HepG2 (cell line): ENCODE data around the gene COMT. TPM values are rescaled to one million over a fixed set of nuclear protein-coding genes. Genes with fewer than 3 reads are reported as not detected.
A peak's percentile ranks its signal among the peaks of the same experiment; 100 is the strongest.

Experiments used
- PHF8 ChIP-seq: sonication (generic); formaldehyde crosslinking; IDR thresholded peaks from 2 replicates; pipeline ENCODE4 v1.5.0; 2020; ENCODE audit warnings: missing genetic modification reagents
- ZNF558 ChIP-seq: sonication (generic); formaldehyde crosslinking; IDR thresholded peaks from 2 replicates; pipeline ENCODE4 v1.9.0; 2022; ENCODE audit warnings: mild to moderate bottlenecking, missing genetic modification reagents, borderline replicate concordance
- ZNF563 ChIP-seq: sonication (generic); formaldehyde crosslinking; IDR thresholded peaks from 2 replicates; pipeline ENCODE4 v1.8.0; 2022; ENCODE audit warnings: mild to moderate bottlenecking, moderate library complexity, missing genetic modification reagents
- polyA plus RNA-seq, 8 experiments: library from polyadenylated mRNA; depleted of rRNA in 3 of 8; stranded (reverse) in 7 of 8; unstranded in 1 of 8; fragments of >200 nt; fragmentation: Illumina TruSeq in 4 of 8; extraction: Trizol in 4 of 8; gene quantifications; 2 replicates each; pipeline versions ENCODE4 v1.2.1 to v1.2.3, GENCODE V29; 2011 to 2016; ENCODE audit warnings: low read depth in 4 of 8, missing spikeins in 1 of 8, mixed read lengths in 1 of 8; ENCODE audit not compliant: insufficient read depth in 1 of 8
- total RNA-seq, 5 experiments: library from RNA; depleted of rRNA; stranded (reverse); fragments of >200 nt; fragmentation: Illumina TruSeq; extraction: Trizol; gene quantifications; 2 replicates each; pipeline ENCODE4 v1.2.3, GENCODE V29; 2016; ENCODE audit warnings: low read depth in 1 of 5
- TF ChIP-seq, protein P1 (sequence below): sonication (generic); formaldehyde crosslinking; IDR thresholded peaks from 2 replicates; pipeline ENCODE4 v1.8.1; 2023; ENCODE audit warnings: missing genetic modification reagents, inconsistent platforms, borderline replicate concordance
- TF ChIP-seq, protein P2 (sequence below): sonication (generic); formaldehyde crosslinking; IDR thresholded peaks from 2 replicates; pipeline ENCODE4 v1.9.0; 2022; ENCODE audit warnings: missing genetic modification reagents, mild to moderate bottlenecking, borderline replicate concordance
- TF ChIP-seq, protein P3 (sequence below): sonication (generic); formaldehyde crosslinking; IDR thresholded peaks from one replicate; pipeline ENCODE4 v1.5.1; 2020; ENCODE audit warnings: mild to moderate bottlenecking, missing genetic modification reagents; ENCODE audit errors: not compliant biosample characterization
- TF ChIP-seq, protein P4 (sequence below): sonication (generic); formaldehyde crosslinking; IDR thresholded peaks from 2 replicates; pipeline ENCODE4 v1.5.1; 2020; ENCODE audit warnings: mild to moderate bottlenecking, missing genetic modification reagents, moderate library complexity
- TF ChIP-seq, protein P5 (sequence below): fragments of 450-650 bp; IDR thresholded peaks from 2 replicates; pipeline ENCODE4 v1.6.1; 2017
- TF ChIP-seq, protein P6 (sequence below): sonication (generic); formaldehyde crosslinking; IDR thresholded peaks from 2 replicates; pipeline ENCODE4 v1.9.0; 2021; ENCODE audit warnings: missing genetic modification reagents, borderline replicate concordance
- TF ChIP-seq, protein P7 (sequence below): sonication (generic); formaldehyde crosslinking; IDR thresholded peaks from 2 replicates; pipeline ENCODE4 v1.8.1; 2023; ENCODE audit warnings: mild to moderate bottlenecking, missing genetic modification reagents

The COMT gene
- total and polyA plus RNA-seq, 2 of the 13 experiments (the other 11 are each of a cell fraction or from before 2014, with no cell fraction given), result 156 to 162 TPM

DNA sequence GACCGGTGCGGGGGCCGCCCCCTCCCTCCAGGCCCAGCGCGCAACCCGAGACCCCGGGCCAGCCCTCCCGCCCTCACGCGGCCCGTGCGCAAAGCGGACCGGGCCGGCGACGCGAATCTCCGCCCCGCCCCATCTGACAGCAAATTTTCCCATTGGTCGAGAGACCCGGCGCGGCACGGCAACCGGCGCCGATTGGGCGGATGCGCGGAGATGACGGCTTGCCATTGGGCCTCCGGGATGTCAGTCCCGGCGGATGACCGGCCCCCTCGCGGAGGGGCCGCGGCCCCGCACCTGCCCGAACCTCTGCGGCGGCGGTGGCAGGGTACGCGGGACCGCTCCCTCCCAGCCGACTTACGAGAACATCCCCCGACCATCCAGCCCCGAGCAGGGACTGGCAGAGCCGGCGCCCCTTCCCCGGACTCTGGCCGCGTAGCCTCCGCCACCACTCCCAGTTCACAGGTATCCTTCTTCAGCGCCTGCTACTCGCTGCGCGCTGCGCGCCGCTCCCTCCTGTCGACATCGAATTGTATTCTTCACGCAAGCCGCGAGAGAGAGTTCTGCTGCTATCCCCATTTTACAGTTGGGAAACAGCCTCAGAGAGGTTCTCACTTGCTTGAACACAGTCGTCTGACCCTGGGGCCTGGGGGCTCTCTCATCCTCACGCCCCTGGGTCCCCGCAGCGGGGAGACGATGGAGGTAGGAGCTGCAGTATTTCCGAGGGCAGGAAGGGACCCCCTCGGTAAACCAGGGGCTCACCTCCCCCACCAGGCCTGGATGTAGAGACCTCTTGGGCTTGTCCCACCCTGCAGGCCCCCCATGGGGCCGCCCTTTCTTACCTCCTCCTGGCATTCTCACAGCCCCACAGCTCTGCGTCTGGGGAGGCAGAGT, 75.4 kb downstream of the COMT start, which contains the start of gene ARVCF (continued):
- TF ChIP-seq, protein P1, sequence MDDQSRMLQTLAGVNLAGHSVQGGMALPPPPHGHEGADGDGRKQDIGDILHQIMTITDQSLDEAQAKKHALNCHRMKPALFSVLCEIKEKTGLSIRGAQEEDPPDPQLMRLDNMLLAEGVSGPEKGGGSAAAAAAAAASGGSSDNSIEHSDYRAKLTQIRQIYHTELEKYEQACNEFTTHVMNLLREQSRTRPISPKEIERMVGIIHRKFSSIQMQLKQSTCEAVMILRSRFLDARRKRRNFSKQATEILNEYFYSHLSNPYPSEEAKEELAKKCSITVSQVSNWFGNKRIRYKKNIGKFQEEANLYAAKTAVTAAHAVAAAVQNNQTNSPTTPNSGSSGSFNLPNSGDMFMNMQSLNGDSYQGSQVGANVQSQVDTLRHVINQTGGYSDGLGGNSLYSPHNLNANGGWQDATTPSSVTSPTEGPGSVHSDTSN (CRISPR knock-in tag), result peak; percentile 89; the same call in 1 of the 2 replicates
- peak; percentile 30; the same call in 1 of the 2 replicates for TF ChIP-seq PHF8 (CRISPR knock-in tag)
- TF ChIP-seq, protein P2, sequence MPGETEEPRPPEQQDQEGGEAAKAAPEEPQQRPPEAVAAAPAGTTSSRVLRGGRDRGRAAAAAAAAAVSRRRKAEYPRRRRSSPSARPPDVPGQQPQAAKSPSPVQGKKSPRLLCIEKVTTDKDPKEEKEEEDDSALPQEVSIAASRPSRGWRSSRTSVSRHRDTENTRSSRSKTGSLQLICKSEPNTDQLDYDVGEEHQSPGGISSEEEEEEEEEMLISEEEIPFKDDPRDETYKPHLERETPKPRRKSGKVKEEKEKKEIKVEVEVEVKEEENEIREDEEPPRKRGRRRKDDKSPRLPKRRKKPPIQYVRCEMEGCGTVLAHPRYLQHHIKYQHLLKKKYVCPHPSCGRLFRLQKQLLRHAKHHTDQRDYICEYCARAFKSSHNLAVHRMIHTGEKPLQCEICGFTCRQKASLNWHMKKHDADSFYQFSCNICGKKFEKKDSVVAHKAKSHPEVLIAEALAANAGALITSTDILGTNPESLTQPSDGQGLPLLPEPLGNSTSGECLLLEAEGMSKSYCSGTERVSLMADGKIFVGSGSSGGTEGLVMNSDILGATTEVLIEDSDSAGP (CRISPR knock-in tag), result peak; percentile 24; the same call in 1 of the 2 replicates
- TF ChIP-seq ZNF563 (CRISPR knock-in tag), result 0 out of 2 replicates have a peak, but pooled peaks have one; percentile 36
- TF ChIP-seq, protein P3, sequence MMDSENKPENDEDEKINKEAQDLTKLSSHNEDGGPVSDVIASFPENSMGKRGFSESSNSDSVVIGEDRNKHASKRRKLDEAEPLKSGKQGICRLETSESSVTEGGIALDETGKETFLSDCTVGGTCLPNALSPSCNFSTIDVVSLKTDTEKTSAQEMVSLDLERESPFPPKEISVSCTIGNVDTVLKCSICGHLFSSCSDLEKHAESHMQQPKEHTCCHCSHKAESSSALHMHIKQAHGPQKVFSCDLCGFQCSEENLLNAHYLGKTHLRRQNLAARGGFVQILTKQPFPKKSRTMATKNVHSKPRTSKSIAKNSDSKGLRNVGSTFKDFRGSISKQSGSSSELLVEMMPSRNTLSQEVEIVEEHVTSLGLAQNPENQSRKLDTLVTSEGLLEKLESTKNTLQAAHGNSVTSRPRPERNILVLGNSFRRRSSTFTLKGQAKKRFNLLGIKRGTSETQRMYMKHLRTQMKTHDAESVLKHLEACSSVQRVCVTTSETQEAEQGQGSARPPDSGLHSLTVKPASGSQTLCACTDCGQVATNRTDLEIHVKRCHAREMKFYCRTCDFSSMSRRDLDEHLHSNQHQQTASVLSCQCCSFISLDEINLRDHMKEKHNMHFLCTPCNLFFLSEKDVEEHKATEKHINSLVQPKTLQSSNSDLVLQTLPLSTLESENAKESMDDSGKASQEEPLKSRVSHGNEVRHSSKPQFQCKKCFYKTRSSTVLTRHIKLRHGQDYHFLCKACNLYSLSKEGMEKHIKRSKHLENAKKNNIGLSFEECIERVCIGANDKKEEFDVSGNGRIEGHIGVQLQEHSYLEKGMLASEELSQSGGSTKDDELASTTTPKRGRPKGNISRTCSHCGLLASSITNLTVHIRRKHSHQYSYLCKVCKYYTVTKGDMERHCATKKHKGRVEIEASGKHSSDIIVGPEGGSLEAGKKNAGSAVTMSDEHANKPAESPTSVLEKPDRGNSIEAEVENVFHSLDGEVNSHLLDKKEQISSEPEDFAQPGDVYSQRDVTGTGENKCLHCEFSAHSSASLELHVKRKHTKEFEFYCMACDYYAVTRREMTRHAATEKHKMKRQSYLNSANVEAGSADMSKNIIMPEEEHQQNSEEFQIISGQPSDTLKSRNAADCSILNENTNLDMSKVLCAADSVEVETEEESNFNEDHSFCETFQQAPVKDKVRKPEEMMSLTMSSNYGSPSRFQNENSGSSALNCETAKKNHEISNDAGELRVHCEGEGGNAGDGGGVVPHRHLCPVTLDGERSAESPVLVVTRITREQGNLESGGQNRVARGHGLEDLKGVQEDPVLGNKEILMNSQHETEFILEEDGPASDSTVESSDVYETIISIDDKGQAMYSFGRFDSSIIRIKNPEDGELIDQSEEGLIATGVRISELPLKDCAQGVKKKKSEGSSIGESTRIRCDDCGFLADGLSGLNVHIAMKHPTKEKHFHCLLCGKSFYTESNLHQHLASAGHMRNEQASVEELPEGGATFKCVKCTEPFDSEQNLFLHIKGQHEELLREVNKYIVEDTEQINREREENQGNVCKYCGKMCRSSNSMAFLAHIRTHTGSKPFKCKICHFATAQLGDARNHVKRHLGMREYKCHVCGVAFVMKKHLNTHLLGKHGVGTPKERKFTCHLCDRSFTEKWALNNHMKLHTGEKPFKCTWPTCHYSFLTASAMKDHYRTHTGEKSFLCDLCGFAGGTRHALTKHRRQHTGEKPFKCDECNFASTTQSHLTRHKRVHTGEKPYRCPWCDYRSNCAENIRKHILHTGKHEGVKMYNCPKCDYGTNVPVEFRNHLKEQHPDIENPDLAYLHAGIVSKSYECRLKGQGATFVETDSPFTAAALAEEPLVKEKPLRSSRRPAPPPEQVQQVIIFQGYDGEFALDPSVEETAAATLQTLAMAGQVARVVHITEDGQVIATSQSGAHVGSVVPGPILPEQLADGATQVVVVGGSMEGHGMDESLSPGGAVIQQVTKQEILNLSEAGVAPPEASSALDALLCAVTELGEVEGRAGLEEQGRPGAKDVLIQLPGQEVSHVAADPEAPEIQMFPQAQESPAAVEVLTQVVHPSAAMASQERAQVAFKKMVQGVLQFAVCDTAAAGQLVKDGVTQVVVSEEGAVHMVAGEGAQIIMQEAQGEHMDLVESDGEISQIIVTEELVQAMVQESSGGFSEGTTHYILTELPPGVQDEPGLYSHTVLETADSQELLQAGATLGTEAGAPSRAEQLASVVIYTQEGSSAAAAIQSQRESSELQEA, result peak; percentile 72
- TF ChIP-seq, protein P4, sequence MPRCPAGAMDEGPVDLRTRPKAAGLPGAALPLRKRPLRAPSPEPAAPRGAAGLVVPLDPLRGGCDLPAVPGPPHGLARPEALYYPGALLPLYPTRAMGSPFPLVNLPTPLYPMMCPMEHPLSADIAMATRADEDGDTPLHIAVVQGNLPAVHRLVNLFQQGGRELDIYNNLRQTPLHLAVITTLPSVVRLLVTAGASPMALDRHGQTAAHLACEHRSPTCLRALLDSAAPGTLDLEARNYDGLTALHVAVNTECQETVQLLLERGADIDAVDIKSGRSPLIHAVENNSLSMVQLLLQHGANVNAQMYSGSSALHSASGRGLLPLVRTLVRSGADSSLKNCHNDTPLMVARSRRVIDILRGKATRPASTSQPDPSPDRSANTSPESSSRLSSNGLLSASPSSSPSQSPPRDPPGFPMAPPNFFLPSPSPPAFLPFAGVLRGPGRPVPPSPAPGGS (CRISPR knock-in tag), result peak; percentile 55; the same call in 1 of the 2 replicates
- TF ChIP-seq, protein P5, sequence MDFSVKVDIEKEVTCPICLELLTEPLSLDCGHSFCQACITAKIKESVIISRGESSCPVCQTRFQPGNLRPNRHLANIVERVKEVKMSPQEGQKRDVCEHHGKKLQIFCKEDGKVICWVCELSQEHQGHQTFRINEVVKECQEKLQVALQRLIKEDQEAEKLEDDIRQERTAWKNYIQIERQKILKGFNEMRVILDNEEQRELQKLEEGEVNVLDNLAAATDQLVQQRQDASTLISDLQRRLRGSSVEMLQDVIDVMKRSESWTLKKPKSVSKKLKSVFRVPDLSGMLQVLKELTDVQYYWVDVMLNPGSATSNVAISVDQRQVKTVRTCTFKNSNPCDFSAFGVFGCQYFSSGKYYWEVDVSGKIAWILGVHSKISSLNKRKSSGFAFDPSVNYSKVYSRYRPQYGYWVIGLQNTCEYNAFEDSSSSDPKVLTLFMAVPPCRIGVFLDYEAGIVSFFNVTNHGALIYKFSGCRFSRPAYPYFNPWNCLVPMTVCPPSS, result no peak
- TF ChIP-seq, protein P6, sequence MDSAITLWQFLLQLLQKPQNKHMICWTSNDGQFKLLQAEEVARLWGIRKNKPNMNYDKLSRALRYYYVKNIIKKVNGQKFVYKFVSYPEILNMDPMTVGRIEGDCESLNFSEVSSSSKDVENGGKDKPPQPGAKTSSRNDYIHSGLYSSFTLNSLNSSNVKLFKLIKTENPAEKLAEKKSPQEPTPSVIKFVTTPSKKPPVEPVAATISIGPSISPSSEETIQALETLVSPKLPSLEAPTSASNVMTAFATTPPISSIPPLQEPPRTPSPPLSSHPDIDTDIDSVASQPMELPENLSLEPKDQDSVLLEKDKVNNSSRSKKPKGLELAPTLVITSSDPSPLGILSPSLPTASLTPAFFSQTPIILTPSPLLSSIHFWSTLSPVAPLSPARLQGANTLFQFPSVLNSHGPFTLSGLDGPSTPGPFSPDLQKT, result no peak
- TF ChIP-seq, protein P7, sequence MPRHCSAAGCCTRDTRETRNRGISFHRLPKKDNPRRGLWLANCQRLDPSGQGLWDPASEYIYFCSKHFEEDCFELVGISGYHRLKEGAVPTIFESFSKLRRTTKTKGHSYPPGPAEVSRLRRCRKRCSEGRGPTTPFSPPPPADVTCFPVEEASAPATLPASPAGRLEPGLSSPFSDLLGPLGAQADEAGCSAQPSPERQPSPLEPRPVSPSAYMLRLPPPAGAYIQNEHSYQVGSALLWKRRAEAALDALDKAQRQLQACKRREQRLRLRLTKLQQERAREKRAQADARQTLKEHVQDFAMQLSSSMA (CRISPR knock-in tag), result no peak
- TF ChIP-seq ZNF558 (CRISPR knock-in tag), result peak; percentile 79; the same call in 1 of the 2 replicates
